ENCODE results near the gene RAB20. TPM values are rescaled to one million over a fixed set of nuclear protein-coding genes. Genes with fewer than 3 reads are reported as not detected.

RAB20 gene
- total and polyA plus RNA-seq, 2 donors: 9.6 to 21.0 TPM

DNA sequence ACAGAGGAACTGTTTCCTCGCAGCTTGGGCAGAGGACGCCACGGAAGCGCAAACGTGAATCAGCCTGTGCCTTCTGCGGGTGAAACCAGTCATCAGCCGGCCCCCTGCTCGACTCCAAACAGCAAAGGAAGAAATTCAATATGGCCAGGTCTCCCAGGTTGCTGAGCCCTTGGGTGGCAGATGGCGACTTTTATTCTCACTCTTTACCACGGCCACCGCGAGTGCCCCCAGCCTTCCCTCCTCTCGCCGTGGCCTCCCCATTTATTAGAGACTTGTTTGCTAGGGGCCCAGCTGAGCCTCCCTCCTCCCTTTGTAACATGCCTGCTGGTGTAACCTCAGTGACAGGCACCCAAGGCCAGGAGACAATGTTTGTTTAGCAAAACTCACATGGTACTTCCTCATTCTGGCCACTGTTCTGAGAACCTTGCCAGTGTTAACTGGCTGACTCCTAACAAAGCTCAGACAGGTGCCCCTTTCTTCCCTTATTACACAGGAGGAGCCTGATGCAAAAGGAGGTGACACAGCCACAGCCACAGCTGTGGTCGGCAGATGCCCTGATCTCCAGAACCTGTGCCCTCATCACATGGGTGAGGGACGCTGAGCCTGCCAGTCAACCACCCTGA is 5.8 kb downstream of the RAB20 start:
- WGBS: 87% methylated on average over 16 of the region's 16 CpGs
- Histone ChIP-seq H3K4me1 (ENCODE audit: insufficient read depth) (no peaks in the 10 kb centered on the region), H3K36me3 (ENCODE audit: insufficient read depth) (no peaks in the 10 kb centered on the region), H3K4me3 (ENCODE audit: low read depth, low read length) (no peak overlapping the region), H3K27ac (ENCODE audit: low read depth) (peak overlapping the region; percentile 12)
- DNase-seq (ENCODE audit: extremely low spot score): no peak

DNA sequence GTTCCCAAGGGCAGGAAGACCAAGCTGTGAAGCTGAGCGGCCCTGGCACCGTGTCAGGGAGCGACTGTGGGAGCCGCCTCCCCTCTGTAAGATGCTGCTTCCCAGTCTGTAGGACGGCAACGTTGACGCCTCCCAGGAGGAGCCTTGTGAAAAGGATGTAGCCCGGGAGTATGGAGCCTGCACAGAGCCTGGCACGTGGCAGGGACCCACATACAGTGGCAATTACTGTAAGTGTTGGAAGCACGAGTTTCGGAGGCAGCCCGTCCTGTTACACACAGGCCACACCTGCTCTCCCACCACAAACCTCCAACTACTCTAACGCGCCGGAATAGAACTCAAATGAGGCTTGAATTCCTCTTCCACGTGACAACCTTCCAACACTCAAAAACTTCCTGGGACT is 6.6 kb downstream of the RAB20 start:
- DNase-seq (ENCODE audit: extremely low spot score): no peak
- H3K4me1 ChIP-seq (ENCODE audit: insufficient read depth): no peaks in the 10 kb centered on the region
- H3K27ac ChIP-seq (ENCODE audit: low read depth): no peak overlapping the region
- H3K4me3 ChIP-seq (ENCODE audit: low read depth, low read length): no peak overlapping the region
- 91% methylated on average over 15 of the region's 16 CpGs for WGBS
- H3K36me3 ChIP-seq (ENCODE audit: insufficient read depth): no peaks in the 10 kb centered on the region

DNA sequence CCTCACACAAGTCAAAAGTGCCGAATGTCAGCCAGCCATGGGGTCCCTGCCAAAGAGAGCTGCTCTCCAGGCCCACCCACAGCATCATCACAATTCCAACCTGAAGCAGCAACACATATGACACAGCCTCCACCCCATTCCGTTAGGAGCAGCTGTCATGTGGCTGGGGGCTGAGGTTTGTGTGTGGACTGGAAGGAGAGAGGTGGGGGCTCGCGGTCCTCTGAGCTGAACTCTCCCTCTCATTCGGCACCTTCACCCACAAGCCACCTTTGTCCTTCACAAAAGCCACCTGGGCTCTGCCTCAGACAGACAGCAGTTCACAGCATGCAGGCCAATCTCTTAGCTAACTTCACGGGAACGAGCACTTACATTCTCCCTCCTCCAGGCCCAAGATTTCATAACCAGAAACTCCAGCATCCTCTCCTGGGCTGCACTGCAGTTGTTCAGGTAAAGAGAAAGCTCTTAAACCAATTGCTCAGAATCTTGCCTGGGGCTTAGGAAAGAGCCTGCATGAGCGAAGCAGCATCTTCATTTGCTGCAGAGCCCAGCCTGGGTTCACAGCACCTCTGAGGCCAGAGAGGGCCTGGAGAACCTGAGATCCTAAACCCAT is 7.2 kb downstream of the RAB20 start:
- H3K4me3 ChIP-seq (ENCODE audit: low read depth, low read length): no peak overlapping the region
- WGBS: 95% methylated on average over 8 of the region's 8 CpGs
- DNase-seq (ENCODE audit: extremely low spot score): no peak
- H3K4me1 ChIP-seq (ENCODE audit: insufficient read depth): no peaks in the 10 kb centered on the region
- no peak overlapping the region for H3K27ac ChIP-seq (ENCODE audit: low read depth)
- H3K36me3 ChIP-seq (ENCODE audit: insufficient read depth): no peaks in the 10 kb centered on the region

DNA sequence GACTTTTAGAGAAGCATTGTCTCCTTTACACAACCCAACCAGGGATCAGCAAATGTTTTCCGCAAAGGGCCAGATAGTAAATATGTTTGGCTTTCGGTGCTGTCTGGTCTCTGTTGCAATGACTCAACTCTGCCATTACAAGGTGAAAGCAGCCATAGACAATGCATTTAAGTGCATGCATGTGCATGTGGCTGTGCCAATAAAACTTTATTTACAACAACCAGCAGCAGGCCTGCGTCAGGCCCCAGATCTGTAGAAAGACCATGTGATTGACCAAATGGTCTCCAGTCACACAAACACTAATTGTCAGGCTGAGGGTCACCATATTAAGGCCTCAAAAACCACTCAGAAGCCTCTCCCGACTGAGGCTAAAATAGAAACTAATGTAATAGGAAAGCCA is 8.1 kb downstream of the RAB20 start:
- no peak for DNase-seq (ENCODE audit: extremely low spot score)
- no peak overlapping the region for H3K27ac ChIP-seq (ENCODE audit: low read depth)
- WGBS: 71% methylated on average over 4 of the region's 4 CpGs
- H3K4me1 ChIP-seq (ENCODE audit: insufficient read depth): no peaks in the 10 kb centered on the region
- no peak overlapping the region for H3K4me3 ChIP-seq (ENCODE audit: low read depth, low read length)
- H3K36me3 ChIP-seq (ENCODE audit: insufficient read depth): no peaks in the 10 kb centered on the region

DNA sequence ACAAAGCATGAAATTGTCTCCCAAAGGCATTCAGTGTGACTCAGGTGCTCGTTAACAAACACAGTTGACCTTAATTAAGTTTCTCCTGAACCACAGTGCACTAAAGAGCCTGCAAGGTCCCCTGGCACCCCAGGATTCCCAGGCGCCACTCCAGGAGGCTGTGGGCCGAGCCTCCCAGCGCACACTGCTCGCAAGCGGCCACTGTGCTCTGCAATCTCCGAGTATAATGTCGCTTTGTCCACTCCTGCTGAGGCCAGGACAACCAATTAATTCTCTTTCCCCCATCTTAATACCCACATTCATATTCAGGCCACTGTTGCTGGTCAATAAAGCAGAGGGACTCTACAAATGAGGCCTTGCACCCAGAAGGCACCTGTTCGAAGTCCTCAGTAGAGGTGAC is 8.8 kb downstream of the RAB20 start:
- H3K27ac ChIP-seq (ENCODE audit: low read depth): no peak overlapping the region
- H3K4me3 ChIP-seq (ENCODE audit: low read depth, low read length): no peak overlapping the region
- no peaks in the 10 kb centered on the region for H3K4me1 ChIP-seq (ENCODE audit: insufficient read depth)
- 95% methylated on average over 9 of the region's 9 CpGs for WGBS
- DNase-seq (ENCODE audit: extremely low spot score): no peak
- H3K36me3 ChIP-seq (ENCODE audit: insufficient read depth): no peaks in the 10 kb centered on the region

DNA sequence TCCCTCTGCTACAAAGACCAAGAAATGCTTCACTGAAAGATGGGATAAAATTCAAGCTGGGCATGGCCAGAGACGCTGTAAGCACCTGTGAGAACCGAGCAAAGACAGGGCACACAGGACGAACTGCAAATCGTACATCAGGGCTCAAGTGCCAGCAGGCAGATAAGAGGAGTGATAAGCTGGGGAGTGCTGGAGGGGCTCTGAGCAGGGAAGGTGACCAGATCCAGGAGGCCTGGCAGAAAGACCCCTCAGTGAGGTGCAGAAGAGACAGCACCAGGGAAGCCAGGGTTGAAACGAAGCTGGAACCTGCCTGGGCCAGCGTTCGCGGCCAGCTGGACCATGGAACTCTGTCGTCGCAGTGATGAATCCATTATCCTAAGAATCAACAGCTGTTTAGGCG is 10.2 kb downstream of the RAB20 start:
- Histone ChIP-seq H3K4me1 (ENCODE audit: insufficient read depth) (no peaks in the 10 kb centered on the region), H3K27ac (ENCODE audit: low read depth) (no peak overlapping the region), H3K36me3 (ENCODE audit: insufficient read depth) (no peaks in the 10 kb centered on the region), H3K4me3 (ENCODE audit: low read depth, low read length) (no peak overlapping the region)
- WGBS: 54% methylated on average over 11 of the region's 11 CpGs
- no peak for DNase-seq (ENCODE audit: extremely low spot score)

DNA sequence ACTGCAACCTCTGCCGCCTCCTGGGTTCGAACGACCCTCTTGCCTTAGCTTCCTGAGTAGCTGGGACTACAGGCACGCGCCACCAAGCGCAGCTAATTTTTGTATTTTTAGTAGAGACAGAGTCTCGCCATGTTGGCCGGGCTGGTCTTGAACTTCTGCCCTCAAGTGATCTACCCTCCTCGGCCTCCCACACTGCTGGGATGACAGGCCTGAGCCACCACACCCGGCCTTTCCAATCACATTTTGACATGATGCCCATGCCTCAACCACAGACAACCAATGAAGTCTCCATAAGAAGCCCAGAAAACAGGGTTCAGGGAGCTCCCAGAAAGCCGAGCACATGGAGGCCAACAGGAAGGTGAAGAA is 11.7 kb downstream of the RAB20 start:
- 97% methylated on average over 11 of the region's 11 CpGs for WGBS
- no peak overlapping the region for H3K27ac ChIP-seq (ENCODE audit: low read depth)
- no peak overlapping the region for H3K4me3 ChIP-seq (ENCODE audit: low read depth, low read length)
- DNase-seq (ENCODE audit: extremely low spot score): no peak
- H3K4me1 ChIP-seq (ENCODE audit: insufficient read depth): no peaks in the 10 kb centered on the region
- no peaks in the 10 kb centered on the region for H3K36me3 ChIP-seq (ENCODE audit: insufficient read depth)

DNA sequence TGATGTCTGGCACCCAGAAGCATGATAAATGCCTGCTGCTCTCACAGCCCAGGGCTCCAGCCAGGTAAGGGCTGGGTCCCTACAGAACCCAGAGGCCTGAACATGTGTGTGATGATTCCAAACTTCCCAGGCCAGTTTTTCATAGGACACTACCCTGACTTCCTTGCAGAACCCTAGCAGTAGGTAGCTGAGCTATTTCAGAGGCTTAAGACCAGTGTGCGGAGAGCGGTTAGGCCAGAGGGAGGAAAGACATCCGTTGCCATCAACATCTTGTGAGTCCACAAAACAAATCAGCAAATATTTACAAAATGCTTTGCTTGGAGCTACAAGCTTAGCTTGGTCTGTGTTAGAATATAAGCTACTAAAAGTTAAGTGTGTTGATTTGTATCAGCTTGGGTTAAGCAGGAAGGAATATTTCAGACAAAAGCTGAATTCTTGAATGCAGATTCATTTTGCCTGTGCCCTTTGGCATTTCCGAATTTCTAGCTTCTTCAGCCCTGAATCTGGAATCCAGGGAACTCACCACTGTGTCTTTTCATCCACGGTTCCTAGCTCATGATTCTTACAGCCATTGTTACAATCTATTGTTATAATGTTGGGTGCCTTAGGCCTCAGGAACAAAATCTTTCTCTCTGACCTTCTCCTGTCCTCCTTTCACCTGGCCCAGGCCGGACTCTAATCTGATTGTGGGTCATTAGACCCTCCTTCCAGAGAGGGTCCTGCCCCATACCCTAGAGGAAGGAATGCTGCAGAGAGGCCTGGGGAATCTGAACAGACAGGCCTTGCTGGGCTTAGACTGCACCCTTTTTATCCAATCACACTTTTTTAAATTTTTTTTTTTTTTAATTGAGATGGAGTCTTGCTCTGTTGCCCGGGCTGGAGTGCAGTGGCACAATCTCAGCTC is 12.4 kb downstream of the RAB20 start:
- Histone ChIP-seq H3K36me3 (ENCODE audit: insufficient read depth) (no peaks in the 10 kb centered on the region), H3K27ac (ENCODE audit: low read depth) (no peak overlapping the region), H3K4me1 (ENCODE audit: insufficient read depth) (no peaks in the 10 kb centered on the region), H3K4me3 (ENCODE audit: low read depth, low read length) (no peak overlapping the region)
- DNase-seq (ENCODE audit: extremely low spot score): no peak
- 82% methylated on average over 7 of the region's 7 CpGs for WGBS

DNA sequence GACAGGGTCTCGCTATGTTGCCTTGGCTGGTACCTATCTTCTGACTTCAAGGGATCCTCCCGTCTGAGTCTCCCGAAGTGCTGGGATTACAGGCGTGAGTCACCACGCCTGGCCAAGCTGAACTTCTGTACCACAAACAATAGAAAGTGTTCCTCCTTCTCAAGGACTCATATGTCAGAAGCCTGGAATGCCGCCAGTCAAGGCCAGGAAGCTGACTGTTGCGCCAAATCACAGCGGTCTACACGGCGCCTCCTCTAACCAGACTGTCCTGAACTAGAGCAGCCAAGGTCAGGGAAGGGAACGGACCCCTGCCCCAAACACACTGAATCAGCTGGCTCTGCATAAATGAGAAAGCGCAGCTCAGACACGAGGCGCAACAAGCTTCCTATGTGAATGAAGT is 14.6 kb downstream of the RAB20 start:
- no peak for DNase-seq (ENCODE audit: extremely low spot score)
- Histone ChIP-seq H3K4me1 (ENCODE audit: insufficient read depth) (no peaks in the 10 kb centered on the region), H3K36me3 (ENCODE audit: insufficient read depth) (no peaks in the 10 kb centered on the region), H3K27ac (ENCODE audit: low read depth) (no peak overlapping the region), H3K4me3 (ENCODE audit: low read depth, low read length) (no peak overlapping the region)
- WGBS: 74% methylated on average over 14 of the region's 14 CpGs

DNA sequence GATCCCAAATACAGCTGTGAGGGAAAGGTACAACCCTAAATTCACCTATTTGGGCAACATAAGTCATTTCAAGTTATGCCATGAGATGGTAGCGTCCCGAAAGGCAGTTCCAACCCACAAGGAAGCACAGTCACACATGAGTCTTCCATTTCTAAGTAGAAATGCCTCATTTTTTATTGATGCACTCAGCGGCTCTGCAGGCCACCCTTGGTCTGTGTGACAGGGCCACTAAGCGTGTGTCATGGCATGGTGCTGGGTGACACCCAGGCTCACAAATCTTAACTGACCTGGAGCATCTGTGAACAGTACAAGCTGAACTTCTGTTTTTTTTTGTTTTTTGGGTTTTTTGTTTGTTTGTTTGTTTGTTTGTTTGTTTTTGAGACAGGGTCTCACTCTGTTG is 15.1 kb downstream of the RAB20 start:
- H3K27ac ChIP-seq (ENCODE audit: low read depth): no peak overlapping the region
- 95% methylated on average over 4 of the region's 4 CpGs for WGBS
- no peak overlapping the region for H3K4me3 ChIP-seq (ENCODE audit: low read depth, low read length)
- no peaks in the 10 kb centered on the region for H3K4me1 ChIP-seq (ENCODE audit: insufficient read depth)
- DNase-seq (ENCODE audit: extremely low spot score): no peak
- H3K36me3 ChIP-seq (ENCODE audit: insufficient read depth): no peaks in the 10 kb centered on the region

DNA sequence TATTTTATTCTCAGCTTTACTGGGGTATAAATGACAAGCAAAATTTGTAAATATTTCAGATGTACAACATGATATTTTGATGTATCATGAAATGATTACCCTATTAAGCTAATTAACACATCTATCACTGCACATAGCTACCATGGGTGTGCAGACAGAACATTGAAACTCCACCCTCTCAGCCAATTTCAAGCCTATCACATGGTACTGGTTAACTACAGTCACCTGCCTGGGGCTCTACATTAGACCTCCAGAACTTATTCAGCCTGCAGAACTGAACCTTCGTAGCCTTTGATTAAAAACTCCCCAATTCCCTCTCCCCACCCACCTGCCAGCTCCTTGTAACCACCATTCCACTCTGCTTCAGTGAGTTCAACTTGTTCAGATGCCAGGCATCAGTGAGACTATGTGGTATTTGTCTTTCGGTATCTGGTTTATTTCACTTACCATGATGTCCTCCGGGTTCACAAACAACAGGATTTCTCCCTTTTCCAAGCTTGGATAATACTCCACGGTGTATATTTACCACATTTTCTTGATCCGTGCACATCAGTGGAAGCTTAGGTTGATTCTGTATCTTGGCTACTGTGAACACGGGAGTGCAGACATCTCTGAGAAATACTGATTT is 19.2 kb downstream of the RAB20 start:
- Histone ChIP-seq H3K4me3 (ENCODE audit: low read depth, low read length) (no peak overlapping the region), H3K36me3 (ENCODE audit: insufficient read depth) (no peaks in the 10 kb centered on the region), H3K27ac (ENCODE audit: low read depth) (no peak overlapping the region), H3K4me1 (ENCODE audit: insufficient read depth) (no peaks in the 10 kb centered on the region)
- WGBS: 52% methylated on average over 6 of the region's 6 CpGs
- no peak for DNase-seq (ENCODE audit: extremely low spot score)

DNA sequence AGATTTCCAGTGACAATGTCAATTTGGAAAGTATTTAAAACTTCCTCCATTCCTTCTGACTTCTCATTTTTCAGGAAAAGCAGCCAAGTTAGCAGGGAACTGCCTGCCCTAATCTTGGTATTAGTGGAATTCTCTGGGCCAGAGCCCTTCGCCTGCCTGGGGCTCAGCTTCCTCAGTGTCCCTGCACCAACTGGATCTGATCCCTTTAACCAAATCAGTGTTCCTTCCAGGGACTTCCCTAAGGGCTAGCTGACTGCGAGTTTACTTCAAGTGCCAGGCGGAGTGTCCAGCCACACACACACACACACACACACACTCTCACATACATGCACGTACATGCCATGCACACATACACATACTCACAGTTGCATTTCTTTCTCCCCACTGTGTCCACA is 20.0 kb downstream of the RAB20 start:
- Histone ChIP-seq H3K4me1 (ENCODE audit: insufficient read depth) (no peaks in the 10 kb centered on the region), H3K4me3 (ENCODE audit: low read depth, low read length) (no peak overlapping the region), H3K36me3 (ENCODE audit: insufficient read depth) (no peaks in the 10 kb centered on the region), H3K27ac (ENCODE audit: low read depth) (no peak overlapping the region)
- DNase-seq (ENCODE audit: extremely low spot score): no peak
- WGBS: 36% methylated on average over 4 of the region's 4 CpGs

DNA sequence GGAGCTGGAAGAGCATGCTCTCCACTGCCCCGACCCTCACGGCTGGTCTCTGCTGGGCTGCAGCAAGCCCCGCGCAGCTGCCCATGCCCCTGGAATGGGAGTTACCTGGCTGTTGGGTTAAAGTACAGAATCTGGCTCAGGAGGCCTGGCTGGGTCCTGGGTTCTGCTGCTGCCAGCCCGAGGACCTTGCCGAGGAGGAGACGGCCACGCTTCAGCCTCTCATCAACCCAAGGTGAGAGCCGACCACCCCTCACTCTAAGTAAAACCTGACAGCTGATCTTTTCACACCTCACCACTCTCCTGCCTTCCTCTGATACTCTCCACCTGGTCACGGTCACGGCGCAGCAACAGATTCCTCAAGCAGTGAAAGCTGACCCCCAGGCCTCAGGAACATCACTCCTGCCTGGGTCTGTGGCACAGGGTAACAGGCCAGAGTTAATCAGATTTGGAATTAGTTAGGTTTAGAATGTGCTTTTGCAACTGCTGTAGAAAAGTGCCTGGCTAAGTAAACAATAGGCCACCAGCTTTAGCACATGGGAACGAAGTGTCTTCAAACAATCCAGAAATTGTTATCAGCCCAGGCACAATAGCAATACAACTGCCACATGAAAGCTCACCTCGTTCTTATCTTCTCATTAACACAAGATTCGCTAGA is 20.5 kb downstream of the RAB20 start:
- 75% methylated on average over 15 of the region's 15 CpGs for WGBS
- no peaks in the 10 kb centered on the region for H3K4me1 ChIP-seq (ENCODE audit: insufficient read depth)
- no peak overlapping the region for H3K27ac ChIP-seq (ENCODE audit: low read depth)

More for the DNA sequence above, 20.5 kb downstream of the RAB20 start:
- no peak for DNase-seq (ENCODE audit: extremely low spot score)
- no peak overlapping the region for H3K4me3 ChIP-seq (ENCODE audit: low read depth, low read length)
- H3K36me3 ChIP-seq (ENCODE audit: insufficient read depth): no peaks in the 10 kb centered on the region
